Osteocyte (in vitro differentiated cells): ENCODE data around the gene PRKCH. TPM values are rescaled to one million over a fixed set of nuclear protein-coding genes. Genes with fewer than 3 reads are reported as not detected.

Experiments used
- DNase-seq: peaks from one replicate; pipeline ENCODE4 v3.0.0; 2021; ENCODE audit warnings: mixed read lengths; ENCODE audit not compliant: unreplicated experiment; ENCODE audit errors: extremely low spot score
- H3K27ac Mint-ChIP-seq: one replicate; pipeline ENCODE4 v1.8.0; 2021; ENCODE audit warnings: mild to moderate bottlenecking, mixed read lengths; ENCODE audit not compliant: unreplicated experiment
- H3K27me3 Mint-ChIP-seq: one replicate; pipeline ENCODE4 v1.8.0; 2021; ENCODE audit warnings: mixed read lengths; ENCODE audit not compliant: unreplicated experiment
- H3K36me3 Mint-ChIP-seq: one replicate; pipeline ENCODE4 v1.8.0; 2021; ENCODE audit warnings: mixed read lengths; ENCODE audit not compliant: unreplicated experiment
- H3K4me1 Mint-ChIP-seq: one replicate; pipeline ENCODE4 v1.8.0; 2021; ENCODE audit warnings: mixed read lengths; ENCODE audit not compliant: unreplicated experiment
- H3K4me3 Mint-ChIP-seq: one replicate; pipeline ENCODE4 v1.8.0; 2021; ENCODE audit warnings: mild to moderate bottlenecking, moderate library complexity, mixed read lengths; ENCODE audit not compliant: unreplicated experiment
- H3K9me3 Mint-ChIP-seq: one replicate; pipeline ENCODE4 v1.8.0; 2021; ENCODE audit warnings: mixed read lengths; ENCODE audit not compliant: unreplicated experiment
- total RNA-seq: library from RNA; stranded (reverse); gene quantifications from 2 replicates; pipeline ENCODE4 v1.2.1, GENCODE V29; 2021
- TF ChIP-seq, protein P1 (sequence below): fragments of 200-600 bp; sonication (generic); IDR thresholded peaks from 2 replicates; pipeline ENCODE4 v1.5.0; 2021; ENCODE audit warnings: antibody characterized with exemption, mild to moderate bottlenecking, moderate library complexity

Gene PRKCH
- total RNA-seq, 1 donor from 2014 or later: 10.6 TPM

DNA sequence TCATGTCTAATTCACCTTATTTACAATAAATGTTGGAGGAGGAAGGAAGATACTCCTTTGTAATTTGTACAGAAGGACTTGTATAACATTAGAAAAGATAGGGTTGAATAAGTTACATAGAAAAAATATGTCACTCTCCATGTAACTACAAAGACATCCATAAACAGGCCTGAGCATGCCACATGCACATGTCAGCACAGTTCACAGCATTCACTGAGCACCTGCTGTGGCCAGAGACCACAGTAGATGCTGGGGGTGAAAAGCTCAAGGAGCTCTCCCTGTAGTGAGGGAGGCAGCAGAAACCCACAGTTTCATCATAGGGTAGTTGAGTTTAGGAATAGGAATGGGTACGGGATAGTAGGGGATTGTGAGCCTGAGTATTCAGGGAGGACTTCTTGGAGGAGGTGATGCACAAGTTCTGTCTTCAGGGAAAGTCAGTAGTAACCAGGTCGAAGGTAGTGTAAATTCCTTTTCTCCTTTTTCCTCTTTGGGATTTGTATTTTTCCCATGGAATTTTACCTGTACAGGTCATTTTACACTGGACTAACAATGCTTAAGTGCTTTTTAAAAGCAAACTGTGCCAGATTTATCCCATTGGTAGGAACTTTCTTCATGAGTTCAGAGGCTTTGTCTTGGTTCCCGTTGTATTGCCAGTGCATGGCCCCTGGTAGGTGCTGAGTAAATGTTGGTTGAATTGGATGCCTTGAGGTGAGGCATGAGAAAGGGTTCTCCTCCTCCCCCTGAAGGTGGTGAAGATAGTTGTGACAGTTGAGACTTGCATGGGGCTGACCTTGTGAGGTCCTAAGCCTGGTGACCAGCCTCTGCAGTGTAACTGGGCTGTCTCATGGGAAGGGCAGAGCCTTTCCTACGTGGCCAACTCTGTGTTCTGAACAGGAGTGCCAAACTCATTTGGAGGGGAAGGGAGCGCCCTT, 20.2 kb downstream of the PRKCH start:
- Mint-ChIP-seq H3K9me3 (no peaks in the 10 kb centered on the region), H3K27ac (no peak overlapping the region), H3K36me3 (no peaks in the 10 kb centered on the region), H3K4me1 (no peaks in the 10 kb centered on the region), H3K4me3 (no peak overlapping the region), H3K27me3 (no peaks in the 10 kb centered on the region)
- TF ChIP-seq, protein P1, sequence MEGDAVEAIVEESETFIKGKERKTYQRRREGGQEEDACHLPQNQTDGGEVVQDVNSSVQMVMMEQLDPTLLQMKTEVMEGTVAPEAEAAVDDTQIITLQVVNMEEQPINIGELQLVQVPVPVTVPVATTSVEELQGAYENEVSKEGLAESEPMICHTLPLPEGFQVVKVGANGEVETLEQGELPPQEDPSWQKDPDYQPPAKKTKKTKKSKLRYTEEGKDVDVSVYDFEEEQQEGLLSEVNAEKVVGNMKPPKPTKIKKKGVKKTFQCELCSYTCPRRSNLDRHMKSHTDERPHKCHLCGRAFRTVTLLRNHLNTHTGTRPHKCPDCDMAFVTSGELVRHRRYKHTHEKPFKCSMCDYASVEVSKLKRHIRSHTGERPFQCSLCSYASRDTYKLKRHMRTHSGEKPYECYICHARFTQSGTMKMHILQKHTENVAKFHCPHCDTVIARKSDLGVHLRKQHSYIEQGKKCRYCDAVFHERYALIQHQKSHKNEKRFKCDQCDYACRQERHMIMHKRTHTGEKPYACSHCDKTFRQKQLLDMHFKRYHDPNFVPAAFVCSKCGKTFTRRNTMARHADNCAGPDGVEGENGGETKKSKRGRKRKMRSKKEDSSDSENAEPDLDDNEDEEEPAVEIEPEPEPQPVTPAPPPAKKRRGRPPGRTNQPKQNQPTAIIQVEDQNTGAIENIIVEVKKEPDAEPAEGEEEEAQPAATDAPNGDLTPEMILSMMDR: no peak
- DNase-seq: no peak

DNA sequence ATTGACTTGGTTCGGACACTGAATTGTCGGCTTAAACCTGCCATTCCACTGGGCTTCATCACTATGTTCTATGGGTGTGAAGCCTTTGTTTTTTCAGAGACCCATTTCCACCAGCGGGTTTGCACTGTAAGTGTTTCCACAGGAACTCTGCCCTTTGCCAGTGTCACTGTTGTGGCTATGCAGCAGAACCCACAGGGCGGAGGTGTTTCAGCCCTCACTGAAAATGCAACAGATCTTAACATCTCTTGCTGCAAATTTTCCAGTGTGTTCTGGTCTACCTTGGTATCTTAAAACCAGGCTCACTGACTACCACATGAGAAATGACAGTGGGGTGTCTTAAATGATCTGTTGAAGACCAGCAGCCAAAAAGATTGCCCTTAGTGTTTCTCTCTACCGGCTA, 21.1 kb downstream of the PRKCH start:
- Mint-ChIP-seq H3K4me3 (no peak overlapping the region), H3K4me1 (no peaks in the 10 kb centered on the region)

DNA sequence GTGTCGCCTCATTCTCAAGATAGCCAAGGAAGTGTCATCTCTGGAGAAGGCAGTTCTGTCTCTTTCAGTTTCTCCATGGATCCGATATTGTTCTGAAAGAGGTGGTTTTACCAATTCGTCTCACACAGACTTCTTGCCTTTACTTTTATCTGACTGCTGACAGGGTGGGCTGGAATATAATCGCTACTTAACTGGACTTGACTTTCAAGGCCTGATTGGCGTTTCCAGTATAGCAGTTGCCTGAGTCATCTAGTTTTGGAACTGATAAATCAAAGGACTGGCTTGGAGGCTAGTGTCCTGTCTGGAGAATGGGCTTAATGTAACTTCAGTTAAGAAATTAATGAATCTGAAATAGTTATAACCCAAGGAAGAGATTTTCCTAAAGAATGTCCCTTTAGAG, 21.6 kb downstream of the PRKCH start:
- no peaks in the 10 kb centered on the region for H3K4me1 Mint-ChIP-seq
- no peaks in the 10 kb centered on the region for H3K27me3 Mint-ChIP-seq
- no peak overlapping the region for H3K27ac Mint-ChIP-seq
- TF ChIP-seq, protein P1: no peak
- H3K4me3 Mint-ChIP-seq: no peak overlapping the region
- H3K9me3 Mint-ChIP-seq: no peaks in the 10 kb centered on the region
- H3K36me3 Mint-ChIP-seq: no peaks in the 10 kb centered on the region
- DNase-seq: no peak

More for the DNA sequence above, 21.1 kb downstream of the PRKCH start:
- TF ChIP-seq, protein P1: no peak
- no peaks in the 10 kb centered on the region for H3K27me3 Mint-ChIP-seq
- H3K36me3 Mint-ChIP-seq: no peaks in the 10 kb centered on the region
- no peak for DNase-seq
- H3K9me3 Mint-ChIP-seq: no peaks in the 10 kb centered on the region
- no peak overlapping the region for H3K27ac Mint-ChIP-seq

DNA sequence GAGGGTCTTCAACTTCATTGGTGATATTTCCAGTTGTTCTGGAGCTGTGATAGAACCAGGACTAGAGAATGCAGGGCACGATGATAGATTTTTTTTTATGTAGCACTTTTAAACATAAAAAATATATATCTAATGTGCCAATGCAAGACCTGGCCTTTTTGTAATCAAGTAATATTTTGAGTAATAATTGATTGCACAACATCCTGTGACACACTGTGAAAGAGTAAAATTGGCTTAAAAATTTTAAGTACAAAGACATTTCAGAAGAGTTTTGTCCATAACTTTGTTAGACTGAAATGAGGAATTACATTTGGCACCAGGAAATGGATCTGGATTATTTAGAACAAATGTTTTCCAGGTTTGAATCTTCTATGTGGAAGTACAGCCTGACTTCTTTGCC, 22.1 kb downstream of the PRKCH start:
- no peaks in the 10 kb centered on the region for H3K36me3 Mint-ChIP-seq
- H3K4me1 Mint-ChIP-seq: no peaks in the 10 kb centered on the region
- H3K27me3 Mint-ChIP-seq: no peaks in the 10 kb centered on the region
- H3K27ac Mint-ChIP-seq: no peak overlapping the region
- no peaks in the 10 kb centered on the region for H3K9me3 Mint-ChIP-seq
- H3K4me3 Mint-ChIP-seq: no peak overlapping the region
- DNase-seq: no peak
- TF ChIP-seq, protein P1: no peak

DNA sequence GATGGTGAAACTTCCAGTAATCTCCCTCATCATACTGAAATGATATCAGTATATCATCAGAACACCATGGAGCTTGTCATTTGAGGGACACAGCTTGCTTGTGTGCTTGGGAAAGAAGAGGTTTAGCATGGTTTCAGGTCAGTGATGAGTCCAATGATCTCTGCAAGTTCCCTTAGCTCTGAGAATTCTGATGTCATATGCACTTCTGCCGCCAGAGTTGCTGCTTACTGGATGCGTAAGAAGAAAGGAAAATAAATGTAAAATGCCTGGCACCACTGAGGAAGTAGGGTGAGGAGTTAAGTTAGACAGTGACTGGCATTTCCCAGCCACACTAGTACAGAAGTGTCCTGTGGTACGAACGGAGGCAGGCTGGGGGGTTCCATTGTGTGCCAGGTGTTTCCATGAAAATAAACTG, 22.6 kb downstream of the PRKCH start:
- Mint-ChIP-seq H3K4me3 (no peak overlapping the region), H3K36me3 (no peaks in the 10 kb centered on the region), H3K27ac (no peak overlapping the region), H3K9me3 (no peaks in the 10 kb centered on the region), H3K4me1 (no peaks in the 10 kb centered on the region), H3K27me3 (no peaks in the 10 kb centered on the region)
- TF ChIP-seq, protein P1: no peak
- no peak for DNase-seq
